ENCODE measurements around the gene TRABD2B.

The TRABD2B gene

DNA sequence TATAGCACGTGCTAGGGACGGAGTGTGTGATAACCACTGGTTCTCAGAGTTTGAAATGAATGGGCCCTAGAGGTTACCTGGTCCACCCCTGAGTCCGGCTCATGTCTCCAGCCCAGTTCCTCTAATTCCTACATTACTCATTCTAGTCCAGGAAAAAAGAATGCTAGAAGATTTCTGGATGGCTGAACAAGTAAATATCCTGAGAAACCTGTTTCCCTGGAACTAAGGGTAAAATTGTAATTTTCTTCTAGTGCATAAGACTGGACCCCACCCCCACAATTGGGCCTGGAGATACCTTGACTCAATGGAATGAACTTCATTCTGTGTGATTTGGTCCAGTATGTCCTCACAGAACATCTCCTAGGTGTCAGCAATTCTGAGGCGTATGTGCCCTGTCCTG is 208.4 kb downstream of the TRABD2B start:
- DNase-seq: no peak

DNA sequence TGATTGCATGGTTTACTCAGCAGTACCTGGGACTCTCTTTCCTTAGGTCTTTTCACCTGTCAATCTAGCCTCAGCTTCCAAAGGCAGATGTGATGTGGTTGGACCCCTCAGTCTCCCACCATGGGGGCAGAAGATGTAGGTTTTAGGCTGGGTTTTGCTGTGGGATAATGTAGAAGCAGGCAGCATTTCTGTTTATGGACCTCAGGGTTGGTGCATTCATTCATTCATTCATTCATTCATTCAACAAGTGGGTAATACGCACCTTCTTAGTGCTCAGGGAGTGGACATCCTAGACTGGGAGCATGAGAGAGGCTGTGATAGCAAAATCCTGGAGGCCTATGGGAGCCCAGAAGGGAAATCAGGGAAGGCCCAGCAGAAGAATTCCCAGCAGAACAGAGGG is 209.6 kb downstream of the TRABD2B start:
- no peak for DNase-seq

DNA sequence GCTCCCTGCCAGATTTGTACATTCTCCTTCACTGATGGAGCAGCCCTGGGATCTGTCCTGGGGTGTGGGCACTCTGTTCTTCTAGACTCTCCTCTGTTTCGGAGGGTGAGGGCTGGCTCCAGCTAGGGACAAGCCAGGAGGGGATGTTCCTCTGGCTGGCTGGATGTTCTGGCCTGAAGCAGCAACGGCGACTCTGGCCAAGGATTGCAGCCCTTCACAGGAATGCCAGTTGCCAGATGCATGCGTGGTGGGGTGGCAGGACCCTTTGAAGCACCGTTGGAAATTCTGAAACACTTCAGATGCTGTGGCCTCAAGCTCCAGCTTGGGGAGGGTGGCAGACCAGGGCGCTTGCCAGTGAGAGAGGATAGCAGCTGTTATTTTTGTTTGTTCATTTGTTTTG is 210.9 kb downstream of the TRABD2B start:
- no peak for DNase-seq

DNA sequence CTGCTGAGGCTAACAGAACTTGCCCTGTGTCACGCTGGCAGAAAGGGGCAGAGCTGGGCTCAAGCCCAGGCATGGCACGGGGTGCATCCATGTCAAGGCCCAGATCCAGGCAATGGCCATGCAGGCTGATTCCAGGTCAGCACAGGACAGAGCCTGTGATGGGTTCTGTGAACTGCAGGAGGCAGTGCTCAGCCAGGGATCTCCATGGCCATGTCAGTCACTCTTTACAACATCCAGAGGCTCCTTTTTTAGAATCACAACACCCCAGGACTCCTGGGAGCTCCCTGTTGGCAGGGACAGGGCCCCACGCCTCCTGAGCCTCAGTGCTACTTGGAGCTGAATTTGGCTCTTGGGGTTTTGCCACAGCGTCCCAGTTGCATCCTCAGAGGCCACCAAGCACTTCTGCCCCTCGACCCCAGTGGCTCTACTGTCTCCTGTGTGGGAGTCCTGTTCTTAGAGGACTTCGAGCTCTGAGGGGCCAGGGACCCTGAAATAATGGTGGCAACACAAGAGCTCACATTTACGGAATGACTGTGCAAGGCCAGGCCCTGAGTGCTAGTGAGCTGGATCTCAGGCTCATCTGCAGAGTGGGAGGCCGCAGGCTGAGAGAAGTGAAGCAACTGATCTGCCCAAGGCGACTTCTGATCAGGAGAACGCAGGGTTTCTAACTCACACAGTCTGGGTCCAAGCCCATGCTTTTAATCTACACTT is 211.5 kb downstream of the TRABD2B start:
- no peak for DNase-seq

DNA sequence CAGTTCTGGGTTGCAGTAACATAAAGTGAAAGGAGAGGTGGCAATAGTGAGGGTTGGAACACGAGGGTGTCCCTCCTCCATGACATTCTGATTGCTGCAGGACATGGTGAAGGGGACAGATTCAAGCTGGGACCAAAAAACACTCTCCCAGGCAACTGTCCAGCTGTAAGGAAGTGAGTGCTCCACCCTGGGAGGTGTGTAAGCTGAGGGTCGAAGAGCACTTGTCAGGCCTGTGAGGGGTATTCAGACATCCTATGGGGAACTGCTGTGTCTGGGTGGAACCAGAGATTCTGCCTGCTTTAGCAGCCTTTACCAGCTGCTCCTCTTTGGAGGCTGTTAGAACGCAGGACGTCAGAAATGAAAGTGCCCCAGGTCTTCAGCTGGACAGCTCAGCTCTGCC is 212.1 kb downstream of the TRABD2B start:
- DNase-seq: no peak

DNA sequence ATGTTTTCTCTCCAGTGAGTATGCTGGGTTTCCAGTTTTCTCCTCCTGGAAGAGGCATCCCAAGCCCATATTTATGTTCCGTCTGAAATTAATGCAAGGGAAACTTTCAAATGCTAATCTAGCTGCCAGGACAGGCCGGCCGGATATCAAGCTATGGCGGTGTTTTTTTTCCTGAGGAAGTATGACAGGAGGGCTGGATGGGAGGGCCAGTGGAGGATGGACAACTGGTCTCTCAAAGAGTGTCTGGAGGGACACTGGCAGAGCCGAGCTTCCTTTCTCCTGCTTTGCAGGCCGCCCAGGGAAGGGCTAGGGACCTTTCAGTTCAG is 212.7 kb downstream of the TRABD2B start:
- no peak for DNase-seq

DNA sequence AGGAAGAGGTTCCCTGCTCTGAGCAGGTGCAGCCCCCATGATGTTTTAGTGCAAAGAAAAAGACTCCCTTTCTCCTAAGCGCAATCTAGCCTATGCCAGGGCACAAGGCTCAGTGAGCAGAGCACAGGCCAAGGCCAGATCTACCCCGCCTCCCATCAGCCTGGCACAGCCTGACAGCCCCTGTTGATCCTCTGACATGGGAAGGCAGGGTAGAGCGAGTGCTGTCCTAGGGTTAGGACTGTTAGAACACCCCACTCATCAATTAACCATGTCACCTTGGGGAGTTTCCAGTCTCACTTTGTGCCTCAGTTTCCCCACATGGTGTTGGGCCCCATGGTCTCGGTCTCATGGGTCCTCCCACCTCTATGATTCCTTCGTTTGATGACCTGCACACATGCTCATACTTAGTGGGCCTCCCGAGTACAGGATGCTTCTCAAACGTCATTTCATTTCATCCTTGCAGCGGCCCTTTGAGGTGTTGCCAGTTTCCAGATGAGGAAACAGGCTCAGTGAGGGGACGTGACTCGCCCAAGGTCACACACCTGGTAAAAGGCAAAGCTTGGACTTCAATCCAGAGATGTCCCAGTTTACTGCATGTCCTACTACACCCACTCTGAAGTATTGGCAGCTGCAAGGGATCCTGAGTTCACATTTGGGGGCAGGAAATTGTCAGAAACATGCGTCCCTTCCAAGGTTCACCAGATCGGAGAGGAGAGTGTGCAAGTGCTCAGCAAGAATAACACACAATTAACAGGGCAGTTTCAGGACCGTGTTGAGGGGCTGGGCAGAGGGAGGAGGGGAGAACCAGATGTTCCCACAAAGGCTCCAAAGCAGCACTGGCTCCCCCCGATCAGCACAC is 213.3 kb downstream of the TRABD2B start:
- no peak for DNase-seq

DNA sequence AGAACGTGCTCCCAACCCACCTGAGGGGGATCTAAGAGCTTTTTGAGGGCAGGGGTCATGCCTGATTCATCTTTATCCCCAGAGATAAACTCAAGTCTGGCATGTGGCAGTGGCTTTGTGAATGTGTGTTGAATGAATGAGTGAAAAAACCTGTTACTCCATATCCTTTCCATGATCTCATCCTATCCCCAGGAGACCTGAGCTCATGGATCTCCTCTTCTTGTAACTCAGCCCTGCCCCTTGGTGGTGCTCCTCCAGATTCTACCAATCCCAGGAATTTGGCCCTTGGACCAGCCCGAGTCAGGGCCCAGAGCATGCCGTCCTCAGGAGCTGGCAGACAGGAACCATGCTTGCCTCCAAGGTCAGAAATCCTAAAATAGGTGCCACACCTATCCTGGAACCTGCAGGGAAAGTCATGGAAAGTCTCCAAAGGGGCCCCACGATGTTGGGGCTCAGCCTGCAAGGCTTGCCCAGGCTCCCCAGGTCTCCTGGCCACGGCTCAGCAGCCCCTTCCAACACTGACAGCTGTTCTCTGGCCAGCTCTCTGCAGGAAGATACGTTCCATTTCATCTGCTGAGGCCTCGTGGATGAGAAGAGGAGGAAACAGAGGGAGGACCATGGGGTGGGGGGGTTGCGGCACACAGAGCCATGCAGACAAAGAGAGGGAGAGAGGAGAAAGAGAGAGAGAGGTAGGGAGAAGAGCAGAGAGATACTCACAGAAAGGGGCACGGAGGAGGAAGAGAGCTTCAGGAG is 214.6 kb downstream of the TRABD2B start:
- no peak for DNase-seq

DNA sequence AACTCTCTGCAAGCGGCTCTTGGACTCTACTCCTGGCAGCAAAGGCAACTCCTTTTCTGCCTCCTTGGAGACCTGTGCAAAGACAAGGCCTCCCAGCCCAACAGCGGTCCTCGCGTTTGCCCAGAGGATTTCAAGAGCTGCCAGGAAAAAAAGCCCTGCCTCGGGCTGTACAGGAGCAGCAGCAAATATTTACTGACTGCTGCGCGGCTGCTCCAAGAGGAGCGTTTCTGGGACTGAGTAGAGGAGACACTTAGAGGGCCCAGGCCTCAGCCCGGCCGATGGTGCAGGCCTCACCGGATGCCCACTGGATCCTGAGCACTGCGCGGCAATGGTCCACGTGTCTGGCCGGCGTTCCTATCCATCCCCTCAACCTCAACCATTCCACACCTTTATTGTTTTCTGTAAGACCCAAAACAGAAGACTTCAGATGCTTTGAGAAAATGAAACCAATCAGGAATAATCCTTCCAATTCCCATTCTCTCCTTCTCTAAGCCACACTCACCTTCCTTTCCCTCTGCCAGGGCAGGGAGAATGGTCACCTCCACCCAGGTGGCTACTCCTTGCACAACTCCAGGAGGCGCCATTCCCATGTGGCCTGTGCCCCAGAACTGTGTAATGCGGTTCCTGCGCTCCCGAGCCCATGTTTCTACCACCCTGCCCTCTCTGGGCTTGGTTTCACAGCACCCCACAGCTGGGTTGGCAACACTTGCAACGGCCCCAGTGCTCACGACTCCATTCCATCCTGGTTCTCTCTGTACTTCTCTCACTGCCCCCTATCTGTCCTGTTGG is 215.8 kb downstream of the TRABD2B start:
- DNase-seq: peak; percentile 21

DNA sequence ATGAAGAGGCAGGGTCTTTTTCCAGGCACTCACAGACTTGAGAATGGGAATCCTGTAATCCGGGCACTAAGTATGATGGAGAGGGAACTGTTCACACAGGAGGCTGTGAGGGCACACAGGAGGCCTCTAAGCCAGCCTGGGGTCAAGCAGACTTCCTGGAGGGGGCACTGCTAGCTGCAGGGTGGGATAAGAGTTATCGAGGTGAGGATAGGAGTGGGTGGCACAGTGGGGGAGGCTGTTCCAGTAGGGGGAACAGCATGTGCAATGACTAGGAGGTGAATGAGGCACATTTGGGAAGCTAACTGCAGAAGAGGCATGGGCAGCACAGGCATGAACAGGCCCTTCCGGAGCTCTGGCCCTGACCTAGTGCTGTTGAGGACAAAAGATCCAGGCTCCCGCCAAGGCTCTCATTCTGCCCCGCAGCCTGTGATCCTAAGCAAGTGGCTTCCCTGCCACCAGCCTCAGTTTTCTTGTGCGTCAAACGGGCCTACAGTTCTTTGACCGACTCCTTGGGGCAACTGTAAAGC is 216.7 kb downstream of the TRABD2B start:
- DNase-seq: no peak

DNA sequence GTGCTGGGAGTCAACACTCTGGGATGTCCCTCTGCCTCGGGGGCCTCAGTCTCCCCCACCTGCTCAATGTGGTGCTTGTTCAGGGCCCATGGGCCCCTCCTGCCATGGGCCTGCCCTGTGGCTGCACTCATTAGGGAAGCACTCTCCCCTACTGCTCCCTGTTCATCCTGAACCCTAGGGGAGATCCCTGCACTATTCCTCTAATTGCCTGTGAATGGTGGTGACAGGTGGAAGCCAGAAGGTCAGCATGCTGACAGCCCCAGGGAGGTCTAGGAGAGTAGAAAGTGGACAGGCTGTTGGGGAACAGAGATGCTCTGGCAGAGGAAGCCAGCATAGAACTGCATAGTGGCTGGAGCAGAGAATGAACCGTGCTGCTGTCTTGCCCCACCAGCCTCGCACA is 217.6 kb downstream of the TRABD2B start:
- DNase-seq: no peak

DNA sequence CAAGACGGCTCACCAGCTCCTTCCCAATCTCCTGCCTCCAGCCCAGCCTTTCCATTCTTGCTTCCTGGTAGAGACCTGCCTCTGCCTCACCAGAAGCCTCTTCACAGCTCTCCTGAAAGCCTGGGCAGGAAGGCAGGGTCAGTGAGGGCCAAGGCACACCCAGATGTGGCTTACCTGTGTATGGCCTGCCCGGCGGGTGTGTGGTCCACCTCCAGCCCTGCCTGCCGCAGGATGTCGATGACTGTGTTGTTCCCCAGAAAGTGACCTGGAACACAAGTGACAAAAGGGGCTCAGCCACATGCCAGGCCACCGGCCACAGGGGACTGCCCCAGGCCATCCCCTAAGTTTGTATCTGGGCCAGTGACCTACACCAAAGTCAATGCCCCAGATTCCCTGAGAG is 218.9 kb downstream of the TRABD2B start:
- no peak for DNase-seq

DNA sequence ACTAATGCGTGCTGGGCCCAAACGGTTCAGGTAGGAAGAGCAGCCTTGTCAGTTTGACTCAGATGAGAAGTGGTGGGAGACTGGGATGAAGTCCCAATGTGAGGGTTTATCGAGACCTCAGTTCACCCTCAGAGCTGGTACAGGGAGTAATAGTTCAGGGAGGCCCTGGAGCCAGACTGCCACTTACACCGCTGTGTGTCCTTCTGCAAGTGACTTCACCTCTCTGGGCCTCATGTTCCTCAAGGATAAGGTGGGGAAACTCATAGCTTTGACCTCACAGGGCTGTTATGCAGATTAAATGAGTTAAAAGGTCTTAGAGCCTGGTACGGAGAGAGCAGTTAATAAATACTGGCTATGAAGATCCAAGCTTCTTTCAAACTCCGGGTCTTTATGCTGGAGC is 219.9 kb downstream of the TRABD2B start:
- no peak for DNase-seq

DNA sequence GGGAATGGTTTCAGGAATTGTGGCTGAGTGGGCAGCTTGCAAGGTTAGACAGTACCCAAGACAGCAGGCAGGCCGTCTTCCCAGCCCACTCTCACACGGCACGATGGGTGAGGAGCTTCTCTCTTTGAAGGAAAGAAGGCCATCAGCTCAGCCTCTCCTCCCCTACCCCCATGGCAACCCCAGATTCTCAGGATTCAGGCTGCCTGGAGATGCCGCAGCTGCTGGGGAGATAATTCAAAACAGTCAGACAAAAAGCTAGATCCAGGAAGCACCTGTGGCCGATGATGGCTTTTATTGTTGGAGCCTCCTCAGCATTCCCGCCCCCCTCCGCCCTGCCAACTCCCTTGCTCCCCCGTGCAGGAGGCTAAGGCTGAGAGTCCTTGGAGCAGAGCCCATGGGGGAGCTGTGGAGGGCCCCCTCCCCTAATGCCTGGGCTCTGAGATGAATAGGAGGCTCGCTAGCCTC is 220.5 kb downstream of the TRABD2B start:
- peak; percentile 39 for DNase-seq

DNA sequence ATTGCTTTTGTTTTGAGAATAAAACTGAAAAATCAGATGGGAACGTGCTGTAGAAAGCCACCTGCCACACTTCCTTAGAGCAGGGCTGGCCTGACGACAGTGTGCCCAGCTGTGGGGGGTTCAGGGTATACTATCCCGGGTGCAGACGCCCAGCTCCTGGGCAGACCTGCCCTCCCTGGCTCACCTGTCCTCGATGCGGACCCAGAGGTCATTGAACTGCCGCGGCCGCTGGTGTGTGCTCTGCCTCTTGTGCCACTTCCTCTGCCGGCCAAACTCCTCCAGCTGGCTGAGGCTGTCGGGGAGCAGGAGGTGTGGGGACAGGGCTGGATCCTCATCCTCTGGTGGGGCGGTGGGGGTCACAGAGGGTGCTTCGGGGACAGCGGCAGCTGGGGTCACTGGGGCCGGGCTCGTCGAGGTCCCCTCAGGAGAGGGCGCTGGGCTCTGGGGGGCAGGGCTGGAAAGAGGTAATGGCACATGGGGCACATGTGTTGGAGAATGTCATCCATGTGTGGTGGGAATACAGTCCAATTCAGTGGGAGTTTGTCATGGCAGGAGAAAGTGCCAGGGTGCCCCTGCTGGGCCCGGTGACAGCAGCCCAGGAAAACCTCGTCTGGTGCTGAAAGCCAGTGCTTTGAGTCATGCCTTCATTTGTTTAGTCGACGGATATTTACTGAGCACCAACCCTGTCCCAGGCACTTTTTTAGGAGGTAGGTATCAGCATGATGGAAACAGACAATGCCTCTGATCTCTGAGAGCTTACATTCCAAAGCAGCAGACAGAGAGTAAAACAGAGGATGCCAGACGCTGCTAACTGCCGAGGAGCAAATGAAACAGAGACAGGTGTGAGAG is 222.0 kb downstream of the TRABD2B start:
- no peak for DNase-seq

DNA sequence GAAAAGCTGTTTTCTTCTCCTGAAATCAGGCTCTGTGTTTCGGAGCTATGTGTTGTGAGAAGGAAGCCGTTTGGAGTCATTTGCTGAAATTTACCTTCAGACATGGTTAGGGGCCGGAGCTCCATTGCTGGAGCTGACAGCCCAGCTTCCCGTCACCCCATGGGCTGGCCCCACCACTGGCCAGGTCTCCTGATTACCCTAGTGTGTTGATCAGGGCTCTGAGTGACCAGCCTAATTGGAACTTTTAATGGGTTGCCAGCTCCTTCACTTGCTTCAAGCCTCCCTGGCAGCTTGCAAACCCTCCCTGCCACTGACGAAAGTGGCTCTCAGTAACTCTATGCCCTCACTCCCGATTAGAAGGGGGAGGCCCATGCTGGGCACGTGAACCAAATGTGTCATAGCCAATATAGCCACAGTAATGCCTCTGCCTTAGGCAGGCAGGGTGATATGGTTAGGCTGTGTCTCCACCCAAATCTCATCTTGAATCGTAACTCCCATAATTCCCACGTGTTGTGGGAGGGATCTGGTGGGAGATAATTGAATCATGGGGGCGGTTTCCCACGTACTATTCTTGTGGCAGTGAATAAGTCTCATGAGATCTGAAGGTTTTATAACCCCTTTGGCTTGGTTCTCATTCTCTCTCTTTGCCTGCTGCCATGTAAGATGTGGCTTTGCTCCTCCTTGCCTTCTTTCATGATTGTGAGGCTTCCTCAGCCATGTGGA is 224.1 kb downstream of the TRABD2B start:
- DNase-seq: no peak

DNA sequence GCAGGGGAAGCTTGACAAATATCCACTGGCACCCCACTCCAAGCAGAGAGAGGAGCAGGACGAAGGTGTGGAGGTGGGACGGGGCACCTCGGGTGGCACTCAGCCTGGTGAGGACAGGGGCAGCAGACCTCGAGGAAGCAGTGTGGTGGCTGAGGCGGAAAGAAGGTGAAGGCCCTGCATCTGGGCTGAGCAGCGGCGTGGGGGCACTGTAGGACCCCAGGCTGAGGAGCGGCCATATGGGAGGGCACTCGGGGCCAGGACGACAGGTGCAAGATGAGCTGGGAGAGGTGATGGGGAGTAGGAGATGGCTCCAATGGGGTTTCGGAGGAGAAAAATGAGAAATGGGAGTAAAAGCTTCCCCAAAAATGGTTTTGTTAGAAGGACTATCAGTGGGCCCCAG is 224.9 kb downstream of the TRABD2B start:
- no peak for DNase-seq

DNA sequence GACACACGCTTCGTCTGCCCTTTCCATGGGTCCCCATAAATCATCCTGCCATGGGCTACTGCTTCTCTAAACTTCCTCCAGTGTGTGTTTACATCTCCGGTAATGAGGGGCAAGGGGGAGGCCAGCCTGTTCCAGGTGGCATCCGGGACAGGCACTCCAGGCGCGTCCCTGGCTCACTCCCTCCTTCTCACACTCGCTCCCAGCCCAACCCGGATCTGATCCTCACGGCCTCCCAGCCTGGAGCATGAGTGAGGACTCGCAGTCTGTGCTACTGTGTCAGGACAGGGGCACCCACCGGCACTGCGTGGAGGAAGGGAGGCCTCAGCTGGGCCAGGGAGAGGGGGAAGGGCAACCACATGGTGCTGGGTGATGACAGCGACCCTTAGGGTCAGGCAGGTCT is 225.4 kb downstream of the TRABD2B start:
- DNase-seq: no peak

DNA sequence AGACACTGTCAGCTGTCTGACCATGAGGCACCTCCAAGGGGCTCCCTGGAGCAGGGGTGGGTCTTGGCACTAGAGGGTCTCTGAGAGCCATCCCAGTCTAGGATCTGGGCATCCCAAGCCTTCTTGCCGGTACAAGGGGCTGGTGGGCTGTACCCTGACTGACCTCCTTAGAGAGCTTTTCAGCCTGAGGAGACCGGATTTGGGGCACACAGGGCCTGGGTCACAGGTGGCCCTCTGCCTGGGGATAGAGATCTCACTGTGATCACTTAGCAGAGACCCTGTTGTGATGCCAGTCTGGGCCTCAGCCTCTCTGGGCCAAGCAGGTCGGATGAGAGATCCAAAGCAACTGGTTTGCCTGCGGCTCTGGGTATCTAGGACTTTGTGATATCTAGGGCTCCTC is 227.2 kb downstream of the TRABD2B start:
- DNase-seq: no peak

DNA sequence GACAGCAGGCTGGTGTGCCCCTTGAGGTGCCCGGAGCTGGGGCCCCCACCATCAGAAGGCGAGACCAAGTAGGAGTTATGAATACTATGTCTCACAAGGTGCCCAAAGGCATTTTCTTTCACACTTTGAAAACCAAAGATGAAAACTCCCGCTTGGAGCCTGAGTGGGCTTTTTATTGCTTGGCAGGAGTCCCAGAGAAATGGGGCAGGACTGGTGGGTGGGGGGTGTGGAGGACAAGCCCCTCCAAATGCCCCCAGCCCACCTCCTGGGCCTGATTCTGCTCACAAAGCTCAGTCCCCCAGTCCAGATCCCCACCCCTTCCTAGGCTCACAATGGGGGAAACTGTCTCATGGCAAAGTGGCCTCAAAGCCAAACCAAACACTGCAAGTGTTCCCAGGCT is 227.9 kb downstream of the TRABD2B start:
- DNase-seq: no peak

DNA sequence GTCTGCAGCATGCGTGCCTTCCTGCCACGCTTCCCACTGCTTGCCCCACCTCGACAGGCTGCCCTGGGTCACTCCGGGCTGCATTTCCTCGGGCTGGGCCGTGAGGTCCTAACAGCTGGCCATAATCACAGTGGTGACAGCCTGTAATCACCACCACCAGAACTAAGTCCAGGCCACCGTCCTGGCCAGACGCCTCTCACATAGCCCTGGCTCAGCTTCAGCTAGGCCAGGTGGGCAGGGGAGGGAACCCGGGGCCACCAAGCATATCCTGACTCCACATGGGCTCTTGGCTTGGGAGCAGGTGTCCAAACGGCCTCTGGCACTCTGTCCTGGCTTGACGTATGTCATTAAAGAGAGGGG is 229.5 kb downstream of the TRABD2B start:
- DNase-seq: no peak
